ENCODE measurements around the gene KCND2.
"Not testable (repeated sequence)": the region's sequence is repeated elsewhere in the genome, so short reads cannot be mapped to it uniquely, and the experiment has no call there.

The KCND2 gene

GRCh38 chr7:120502825-120503224 lies 229.8 kb downstream of the KCND2 start:
- no peak for DNase-seq

DNA sequence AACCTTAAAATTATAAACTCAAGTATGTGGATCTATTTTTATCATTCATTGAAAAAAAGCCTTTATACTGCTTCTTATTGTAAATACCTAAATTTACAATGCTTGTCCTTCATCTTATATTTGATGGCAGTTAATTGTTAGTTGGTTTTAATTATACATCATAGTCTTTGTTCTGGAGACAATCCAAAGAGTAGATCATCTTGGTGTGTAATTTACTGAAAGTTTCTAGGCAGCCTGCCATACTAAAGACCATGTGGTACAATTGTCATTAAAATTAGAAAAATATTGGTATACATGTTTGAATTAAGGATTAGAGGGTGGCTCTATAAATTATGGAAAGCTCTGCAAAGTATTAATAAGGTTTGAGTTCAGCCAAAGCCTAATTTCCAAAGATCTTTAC lies 231.4 kb downstream of the KCND2 start:
- no peak for DNase-seq

GRCh38 chr7:120505770-120506169 lies 232.8 kb downstream of the KCND2 start:
- DNase-seq, result no peak

- no peak for DNase-seq
Observed at GRCh38 chr7:120512701-120513100, 239.7 kb downstream of the KCND2 start.

DNA sequence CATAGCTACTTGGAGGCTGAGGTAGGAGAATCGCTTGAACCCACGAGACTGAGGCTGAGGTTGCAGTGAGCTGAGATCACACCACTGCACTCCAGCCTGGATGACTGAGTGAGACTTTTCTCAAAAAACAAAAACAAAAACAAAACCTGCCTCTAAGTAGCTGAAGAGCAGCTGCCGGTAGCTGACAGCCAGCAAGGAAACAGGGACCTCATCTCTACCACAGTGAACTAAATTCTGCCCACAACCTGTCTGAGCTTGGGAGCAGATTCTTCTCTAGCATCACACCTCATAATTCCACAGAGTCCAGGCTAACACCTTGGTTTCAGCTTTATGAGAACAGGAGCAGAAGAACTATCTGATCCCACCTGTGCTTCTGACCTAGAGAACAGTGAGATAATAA lies 246.2 kb downstream of the KCND2 start:
- DNase-seq, result no peak

DNA sequence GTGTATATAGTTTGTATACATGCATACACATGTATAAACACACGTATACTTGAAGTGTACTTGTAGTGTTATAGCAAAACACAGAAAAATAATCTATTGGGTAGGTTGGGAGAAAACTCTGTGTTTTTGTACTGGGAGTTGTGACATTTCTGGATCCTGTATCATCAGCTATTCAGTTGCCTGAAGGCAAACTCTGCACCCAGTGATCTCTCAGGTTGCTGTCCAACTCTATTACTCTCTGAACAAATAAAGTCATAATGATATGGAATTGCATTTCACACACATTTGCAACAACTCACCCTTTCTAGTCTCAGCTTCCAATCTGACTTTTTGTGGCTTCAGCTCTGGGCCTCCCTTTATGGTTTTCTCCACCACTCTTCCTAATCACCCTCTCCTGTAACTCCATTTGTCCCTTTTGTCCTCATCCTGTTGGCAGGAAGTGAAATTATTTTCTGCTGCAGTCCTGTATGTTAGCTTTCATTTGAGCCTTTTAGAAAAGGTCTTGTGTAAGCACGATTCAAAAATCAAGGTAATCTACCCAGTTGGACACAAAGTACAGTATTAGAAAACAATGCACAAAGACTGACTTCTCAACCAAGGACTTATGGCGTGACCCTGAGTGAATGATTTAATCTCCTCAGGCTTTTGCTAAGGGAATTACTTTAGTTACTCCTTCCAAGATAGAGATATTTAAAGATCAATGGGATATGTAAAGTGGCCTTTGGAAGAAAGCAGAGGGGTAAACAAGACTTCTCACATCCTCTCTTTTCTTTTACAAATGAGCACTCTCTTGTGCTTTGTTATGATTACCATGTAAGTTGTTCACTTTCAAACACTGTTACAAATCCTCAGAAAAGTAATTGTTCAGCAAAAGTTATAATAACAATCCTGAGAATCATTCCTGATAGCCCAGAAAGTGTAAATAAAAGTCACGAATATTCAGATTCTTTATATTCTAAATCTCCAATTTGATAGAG lies 249.1 kb downstream of the KCND2 start:
- no peak for DNase-seq

DNA sequence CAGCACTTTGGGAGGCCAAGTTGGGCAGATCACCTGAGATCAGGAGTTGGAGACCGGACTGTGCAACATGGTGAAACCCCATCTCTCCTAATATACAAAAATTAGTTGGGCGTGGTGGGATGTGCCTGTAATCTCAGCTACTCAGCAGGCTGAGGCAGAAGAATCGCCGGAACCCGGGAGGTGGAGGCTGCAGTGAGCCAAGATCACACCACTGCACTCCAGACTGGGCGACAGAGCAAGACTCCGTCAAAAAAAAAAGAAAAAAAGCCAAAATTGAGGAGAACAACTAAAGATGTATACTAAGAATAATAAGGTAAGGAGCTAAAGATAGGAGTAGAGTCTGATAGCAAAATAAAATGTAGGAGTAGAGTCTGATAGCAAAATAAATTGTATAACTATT lies 251.0 kb downstream of the KCND2 start:
- no peak for DNase-seq

DNA sequence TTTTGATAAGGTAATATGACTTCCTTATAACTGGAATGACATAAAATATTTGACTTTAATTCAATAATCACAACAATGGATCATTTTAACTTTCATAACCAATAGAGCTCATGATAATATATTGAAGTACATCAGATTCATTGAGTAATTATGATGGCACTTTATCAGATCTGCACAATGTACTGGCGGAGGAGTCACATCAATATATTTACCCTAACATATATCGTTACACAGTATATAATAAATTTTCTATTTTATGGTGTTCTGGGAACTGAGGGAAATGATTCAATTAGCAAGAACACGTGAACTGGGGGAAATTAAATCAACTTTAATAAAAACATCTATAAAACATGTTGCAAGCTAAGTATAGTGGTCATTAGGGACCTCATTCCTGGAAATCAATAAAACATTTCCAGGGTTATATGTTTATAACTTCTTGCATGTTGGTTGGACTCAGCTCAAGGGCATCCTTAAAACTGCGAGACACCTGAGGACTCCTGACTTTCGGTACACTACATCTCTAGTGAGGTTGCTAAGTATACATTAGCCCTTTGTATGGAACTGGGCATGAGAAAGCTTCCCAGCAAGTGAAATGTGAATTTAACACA lies 254.0 kb downstream of the KCND2 start:
- DNase-seq, result no peak

DNA sequence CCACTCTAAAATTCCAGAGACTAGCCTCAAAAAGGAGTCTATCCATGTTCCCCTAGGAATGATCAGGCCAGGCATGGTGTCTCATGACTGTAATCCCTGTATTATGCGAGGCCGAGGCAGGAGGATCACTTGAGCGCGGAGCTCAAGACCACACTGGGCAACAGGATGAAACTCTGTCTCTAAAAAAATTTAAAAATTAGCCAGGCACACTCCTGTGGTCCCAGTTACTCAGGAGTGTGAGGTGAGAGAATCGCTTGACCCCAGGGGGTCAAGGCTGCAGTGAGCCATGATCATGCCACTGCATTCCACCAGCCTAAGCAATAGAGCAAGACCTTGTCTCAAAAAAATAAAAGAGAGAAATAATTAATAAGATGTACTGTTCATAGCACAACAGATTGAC lies 256.8 kb downstream of the KCND2 start:
- no peak for DNase-seq

DNA sequence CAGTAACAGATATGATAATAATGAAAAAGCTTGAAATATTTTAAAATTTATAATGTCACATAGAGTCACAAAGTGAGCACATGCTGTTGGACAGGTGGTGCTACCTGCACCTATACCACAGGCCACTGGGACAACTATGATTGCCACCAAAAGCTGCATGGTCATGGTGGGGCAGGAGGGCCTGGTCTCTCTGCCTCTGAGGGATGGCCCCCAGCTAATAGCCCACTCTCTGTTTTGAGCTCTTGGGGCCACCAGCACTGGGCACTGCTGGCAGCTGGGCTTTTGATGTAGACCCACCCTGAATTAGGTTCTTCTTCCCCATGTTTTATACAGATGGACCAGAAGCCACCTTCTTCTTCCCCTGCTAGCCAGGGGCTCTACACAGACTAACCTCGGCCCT lies 265.4 kb downstream of the KCND2 start:
- DNase-seq, result no peak

GRCh38 chr7:120539321-120539720 lies 266.3 kb downstream of the KCND2 start:
- DNase-seq, result no peak

DNA sequence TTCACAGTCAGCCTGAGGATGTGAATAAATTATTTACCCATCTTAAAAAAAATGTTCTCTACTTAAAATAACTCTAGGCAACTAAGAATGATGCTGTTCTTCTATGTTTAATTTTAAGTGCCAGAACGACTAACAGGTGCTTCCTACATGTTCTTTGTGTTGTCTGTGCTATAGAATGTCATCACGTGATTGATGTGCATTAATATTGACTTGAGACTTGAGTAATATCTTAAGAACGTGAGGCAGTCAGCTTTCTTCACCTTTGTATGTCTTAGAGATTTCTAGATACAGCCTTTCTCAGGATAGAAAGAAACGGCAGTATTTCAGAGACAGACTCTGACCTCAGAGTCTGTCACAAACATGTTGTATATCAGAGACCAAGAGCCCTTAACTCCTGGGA lies 274.6 kb downstream of the KCND2 start:
- DNase-seq, result no peak

DNA sequence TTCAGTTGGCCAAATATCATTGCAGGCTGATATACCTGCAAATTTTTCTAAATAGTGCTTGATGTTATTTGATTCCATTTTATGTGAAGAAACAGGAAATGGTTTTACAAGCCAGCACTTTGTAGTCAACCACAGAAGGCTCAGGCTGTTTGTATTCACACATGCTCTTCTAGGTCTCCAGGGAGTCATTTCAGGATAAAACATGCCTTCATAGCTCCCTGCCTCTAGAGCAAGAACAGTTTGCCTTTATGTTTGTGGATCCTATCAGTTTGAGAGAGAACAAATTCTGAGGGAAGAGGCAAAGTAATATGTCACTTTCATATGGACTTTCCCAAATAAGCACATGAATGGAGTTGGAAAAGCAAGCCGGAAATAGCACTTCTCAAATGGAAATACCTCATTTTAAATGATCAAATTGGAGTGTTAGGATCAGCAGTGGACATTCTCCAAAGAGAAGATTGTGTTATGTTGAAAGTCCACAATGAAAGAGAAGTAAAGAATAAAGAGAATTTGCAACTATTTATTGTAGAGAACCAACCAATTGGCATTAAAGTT lies 277.6 kb downstream of the KCND2 start:
- no peak for DNase-seq

- no peak for DNase-seq
Observed at GRCh38 chr7:120553491-120553890, 280.5 kb downstream of the KCND2 start.

GRCh38 chr7:120554960-120555571 lies 282.1 kb downstream of the KCND2 start:
- DNase-seq, result no peak

DNA sequence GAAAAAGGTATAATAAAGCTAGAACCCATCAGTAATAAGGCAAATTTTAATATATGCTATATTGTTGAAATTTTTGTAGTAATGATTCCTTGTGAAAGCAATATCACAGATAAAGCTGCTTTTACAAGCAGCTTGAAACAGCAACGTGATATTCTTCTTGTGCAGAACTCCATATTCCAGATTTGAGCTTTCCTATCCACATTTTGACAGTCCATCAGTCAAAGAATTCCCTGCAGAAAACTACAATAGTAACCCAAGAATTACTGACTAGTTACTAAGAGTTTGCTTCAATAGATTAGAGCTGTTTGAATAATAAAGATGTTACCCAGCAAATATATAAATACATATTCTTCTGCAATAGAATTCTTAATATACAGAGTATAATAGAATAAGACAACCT lies 291.2 kb downstream of the KCND2 start:
- no peak for DNase-seq

- no peak for DNase-seq
Observed at GRCh38 chr7:120567204-120567603, 294.2 kb downstream of the KCND2 start.

- not testable (repeated sequence) for DNase-seq
Observed at GRCh38 chr7:120578657-120579056, 305.7 kb downstream of the KCND2 start.

GRCh38 chr7:120582916-120583315 lies 309.9 kb downstream of the KCND2 start:
- DNase-seq, result no peak

- no peak for DNase-seq
Observed at GRCh38 chr7:120583899-120584586, 311.1 kb downstream of the KCND2 start.

DNA sequence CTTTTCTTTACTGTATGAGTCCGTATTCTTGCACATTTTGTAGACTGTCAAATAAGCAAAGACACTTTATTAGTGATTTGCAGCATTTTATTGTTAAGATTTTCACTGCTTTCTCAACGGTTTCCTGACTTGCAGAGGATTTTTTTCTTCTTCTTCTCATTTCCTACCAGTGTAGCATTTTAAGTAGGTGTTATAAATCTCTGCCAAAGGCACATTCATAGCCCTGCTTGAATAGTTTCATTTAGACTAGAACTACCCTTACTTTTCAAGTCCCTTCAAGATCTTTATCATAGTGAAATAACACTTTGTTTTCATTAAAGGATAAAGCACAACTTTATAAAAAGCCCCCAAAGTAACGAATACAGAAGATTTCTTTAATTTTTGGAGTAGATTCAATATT lies 313.6 kb downstream of the KCND2 start:
- DNase-seq, result no peak

DNA sequence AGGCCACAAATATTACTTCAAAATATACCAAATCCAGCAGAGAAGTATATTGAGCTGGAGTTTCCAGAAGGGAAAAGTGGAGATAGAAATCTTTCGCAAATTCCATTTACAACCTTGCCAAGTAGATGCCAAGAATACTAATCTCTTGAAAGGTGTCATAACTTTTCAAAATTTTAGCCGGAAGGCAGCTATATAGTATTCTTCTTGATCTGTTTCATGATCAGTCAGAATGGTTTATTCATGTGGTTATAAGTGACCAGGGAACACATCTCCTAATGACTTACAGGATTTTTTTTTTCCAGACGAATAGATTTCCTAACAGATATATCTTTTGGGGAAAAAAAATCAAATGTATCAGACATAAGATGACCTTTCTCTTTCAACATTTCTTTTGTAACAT lies 314.3 kb downstream of the KCND2 start:
- DNase-seq, result no peak

GRCh38 chr7:120588416-120588815 lies 315.4 kb downstream of the KCND2 start:
- DNase-seq, result no peak
